Measurements from ENCODE around the gene TPGS1.

The TPGS1 gene

GRCh38 chr19:496986-497385 is 10.3 kb upstream of the TPGS1 start:
- DNase-seq (no peak), ATAC-seq (ENCODE audit: insufficient read depth, low read depth) (no peak)
- no peaks in the 10 kb centered on the region for H3K27me3 ChIP-seq (ENCODE audit: insufficient read depth, low read length, poor library complexity)
- no peaks in the 10 kb centered on the region for H3K4me1 ChIP-seq (ENCODE audit: insufficient read depth, low read length)
- no peak overlapping the region for H3K27ac ChIP-seq (ENCODE audit: low read length)
- H2AFZ ChIP-seq (ENCODE audit: low read depth, low read length), result no peak overlapping the region
- H4K20me1 ChIP-seq (ENCODE audit: insufficient read depth, low read length), result no peaks in the 10 kb centered on the region
- TF ChIP-seq EZH2 (IDR thresholded peaks at IDR 0.05; ENCODE audit: borderline replicate concordance, low read depth, low read length, severe bottlenecking), result no peak
- TF ChIP-seq CTCF (IDR thresholded peaks at IDR 0.05; ENCODE audit: borderline replicate concordance, extremely low read depth, low read length, poor library complexity, severe bottlenecking), result no peak
- H3K4me2 ChIP-seq (ENCODE audit: insufficient read depth, low read length), result no peak overlapping the region
- H3K4me3 ChIP-seq (ENCODE audit: low read depth in 1 of 2, low read length in 2 of 2), result no peak overlapping the region
- no peaks in the 10 kb centered on the region for H3K9me3 ChIP-seq (ENCODE audit: insufficient read depth, low read length, severe bottlenecking)
- H3K9ac ChIP-seq (ENCODE audit: low read depth, low read length), result no peak overlapping the region
- H3K79me2 ChIP-seq (ENCODE audit: insufficient read depth, low read length), result no peaks in the 10 kb centered on the region
- H3K36me3 ChIP-seq (ENCODE audit: insufficient read depth, low read length), result no peaks in the 10 kb centered on the region

- no peaks in the 10 kb centered on the region for H3K79me2 ChIP-seq (ENCODE audit: insufficient read depth, low read length)
- no peaks in the 10 kb centered on the region for H3K9me3 ChIP-seq (ENCODE audit: insufficient read depth, low read length, severe bottlenecking)
- H3K4me3 ChIP-seq (ENCODE audit: low read depth in 1 of 2, low read length in 2 of 2), result no peak overlapping the region
- H3K4me1 ChIP-seq (ENCODE audit: insufficient read depth, low read length), result no peaks in the 10 kb centered on the region
- H3K4me2 ChIP-seq (ENCODE audit: insufficient read depth, low read length), result no peak overlapping the region
- DNase-seq (no peak), ATAC-seq (ENCODE audit: insufficient read depth, low read depth) (no peak)
- no peak overlapping the region for H2AFZ ChIP-seq (ENCODE audit: low read depth, low read length)
- H3K27me3 ChIP-seq (ENCODE audit: insufficient read depth, low read length, poor library complexity), result no peaks in the 10 kb centered on the region
- H3K27ac ChIP-seq (ENCODE audit: low read length), result no peak overlapping the region
- H3K36me3 ChIP-seq (ENCODE audit: insufficient read depth, low read length), result no peaks in the 10 kb centered on the region
- H3K9ac ChIP-seq (ENCODE audit: low read depth, low read length), result no peak overlapping the region
- no peaks in the 10 kb centered on the region for H4K20me1 ChIP-seq (ENCODE audit: insufficient read depth, low read length)
- no peak for TF ChIP-seq CTCF (IDR thresholded peaks at IDR 0.05; ENCODE audit: borderline replicate concordance, extremely low read depth, low read length, poor library complexity, severe bottlenecking)
- no peak for TF ChIP-seq EZH2 (IDR thresholded peaks at IDR 0.05; ENCODE audit: borderline replicate concordance, low read depth, low read length, severe bottlenecking)
These were observed 9.8 kb upstream of the TPGS1 start for GRCh38 chr19:497491-497868.

- Histone ChIP-seq H3K9me3 (ENCODE audit: insufficient read depth, low read length, severe bottlenecking) (no peaks in the 10 kb centered on the region), H3K9ac (ENCODE audit: low read depth, low read length) (no peak overlapping the region), H4K20me1 (ENCODE audit: insufficient read depth, low read length) (no peaks in the 10 kb centered on the region), H2AFZ (ENCODE audit: low read depth, low read length) (no peak overlapping the region), H3K4me3 (ENCODE audit: low read depth in 1 of 2, low read length in 2 of 2) (no peak overlapping the region), H3K4me1 (ENCODE audit: insufficient read depth, low read length) (no peaks in the 10 kb centered on the region), H3K27me3 (ENCODE audit: insufficient read depth, low read length, poor library complexity) (no peaks in the 10 kb centered on the region), H3K79me2 (ENCODE audit: insufficient read depth, low read length) (no peaks in the 10 kb centered on the region), H3K36me3 (ENCODE audit: insufficient read depth, low read length) (no peaks in the 10 kb centered on the region), H3K27ac (ENCODE audit: low read length) (no peak overlapping the region), H3K4me2 (ENCODE audit: insufficient read depth, low read length) (no peak overlapping the region)
- ATAC-seq (ENCODE audit: insufficient read depth, low read depth), result no peak
- DNase-seq, result no peak
- TF ChIP-seq EZH2 (IDR thresholded peaks at IDR 0.05; ENCODE audit: borderline replicate concordance, low read depth, low read length, severe bottlenecking), result no peak
- TF ChIP-seq CTCF (IDR thresholded peaks at IDR 0.05; ENCODE audit: borderline replicate concordance, extremely low read depth, low read length, poor library complexity, severe bottlenecking), result no peak
These were observed 9.3 kb upstream of the TPGS1 start for GRCh38 chr19:497869-498510.

All from DND-41 (cell line).